Testis (tissue), 2 donors: Measurements from ENCODE around the gene CXADR.

ENCODE experiments used
- CTCF ChIP-seq, 3 experiments: fragments of 450-650 bp in 2 of 3; fragments of 200-600 bp in 1 of 3; sonication (generic) in 1 of 3; IDR thresholded peaks; one replicate each; pipeline ENCODE4 v1.5.1; 2016 to 2019; ENCODE audit warnings: antibody characterized with exemption in 3 of 3, mild to moderate bottlenecking in 2 of 3, moderate library complexity in 1 of 3
- POLR2A ChIP-seq: fragments of 450-650 bp; IDR thresholded peaks from one replicate; pipeline ENCODE4 v1.6.1; 2017; ENCODE audit warnings: antibody characterized with exemption, mild to moderate bottlenecking, moderate library complexity

- TF ChIP-seq CTCF (IDR thresholded peaks at IDR 0.05), result no peak
- TF ChIP-seq POLR2A, result no peak
Observed at GRCh38 chr21:17526776-17527175, 13.9 kb downstream of the CXADR start.
